H1 (cell line): ENCODE measurements around the gene CACNA1G. TPM values are rescaled to one million over a fixed set of nuclear protein-coding genes. Genes with fewer than 3 reads are reported as not detected.

Experiments
- CTCF ChIA-PET: fragments of 300-600 bp; sonication (Branson Sonifier 250); formaldehyde crosslinking; loops from one replicate; lab custom pipeline; 2021; ENCODE audit not compliant: partially characterized antibody; lab: Charles Lee
- POLR2A ChIA-PET: fragments of 300-600 bp; sonication (Branson Sonifier 250); formaldehyde crosslinking; loops from one replicate; lab custom pipeline; 2021; ENCODE audit warnings: inconsistent platforms; ENCODE audit not compliant: partially characterized antibody; lab: Charles Lee
- DNase-seq, 2 experiments: peaks; one replicate each; pipeline versions ENCODE4 v3.0.0 to v3.0.0-alpha.2; 2010 to 2022; ENCODE audit warnings: low spot score in 2 of 2, low read depth in 1 of 2, mixed read lengths in 1 of 2
- FAIRE-seq: peaks from 2 replicates; lab custom pipeline; 2011; peaks lifted over from hg19 to GRCh38; lab: Jason Lieb, UNC
- H2AFZ ChIP-seq: 2 replicates; pipeline ENCODE4 v1.8.1; 2012; ENCODE audit warnings: low read length, inconsistent platforms
- H2AK5ac ChIP-seq: 2 replicates; pipeline ENCODE4 v1.6.1; 2013; ENCODE audit warnings: low read depth, low read length
- H2BK120ac ChIP-seq: replicated peaks from 2 replicates; pipeline ENCODE3; 2013; ENCODE audit warnings: low read depth, low read length, inconsistent platforms
- H2BK12ac ChIP-seq: 2 replicates; pipeline ENCODE4 v1.6.1; 2013; ENCODE audit warnings: low read depth, low read length
- H2BK15ac ChIP-seq: 2 replicates; pipeline ENCODE4 v1.6.1; 2013; ENCODE audit warnings: low read length
- H2BK20ac ChIP-seq: 2 replicates; pipeline ENCODE4 v1.6.1; 2013; ENCODE audit warnings: low read length
- H2BK5ac ChIP-seq: 2 replicates; pipeline ENCODE4 v1.6.1; 2013; ENCODE audit warnings: low read depth, low read length
- H3K14ac ChIP-seq: 2 replicates; pipeline ENCODE4 v1.6.1; 2013; ENCODE audit warnings: inconsistent platforms; ENCODE audit not compliant: insufficient read length
- H3K18ac ChIP-seq: 2 replicates; pipeline ENCODE4 v1.6.1; 2013; ENCODE audit warnings: low read length; ENCODE audit errors: extremely low read depth
- H3K23ac ChIP-seq: 2 replicates; pipeline ENCODE4 v1.6.1; 2013; ENCODE audit warnings: inconsistent platforms; ENCODE audit not compliant: insufficient read length
- H3K23me2 ChIP-seq: 2 replicates; pipeline ENCODE4 v1.6.1; 2013; ENCODE audit warnings: low read depth, low read length
- H3K27ac ChIP-seq: 2 replicates; pipeline ENCODE4 v1.6.1; 2011; ENCODE audit warnings: low read depth, low read length, inconsistent platforms
- H3K27me3 ChIP-seq, 4 experiments: replicated peaks in 1 of 4; 1 replicate in 1 of 4; 2 replicates in 3 of 4; pipeline versions ENCODE4 v1.6.1 to v1.8.1; 2011 to 2013; ENCODE audit warnings: low read length in 3 of 4, mild to moderate bottlenecking in 3 of 4, inconsistent platforms in 2 of 4, mixed read lengths in 2 of 4, moderate library complexity in 1 of 4; ENCODE audit not compliant: control insufficient read depth in 3 of 4, insufficient read depth in 3 of 4; ENCODE audit errors: extremely low read depth in 1 of 4
- H3K36me3 ChIP-seq, 4 experiments: 2 replicates each; pipeline versions ENCODE4 v1.6.1 to v1.8.1; 2011 to 2013; ENCODE audit warnings: mild to moderate bottlenecking in 4 of 4, low read length in 3 of 4, moderate library complexity in 2 of 4, control low read depth in 1 of 4, inconsistent platforms in 1 of 4; ENCODE audit not compliant: insufficient read depth in 4 of 4, control insufficient read depth in 2 of 4
- H3K4ac ChIP-seq: replicated peaks from 2 replicates; pipeline ENCODE3; 2013; ENCODE audit warnings: low read length, low read depth, mixed read lengths, inconsistent platforms; ENCODE audit not compliant: insufficient read length
- H3K4me1 ChIP-seq, 4 experiments: replicated peaks in 1 of 4; 1 replicate in 1 of 4; 2 replicates in 3 of 4; pipeline versions ENCODE4 v1.6.1 to v1.8.1; 2011 to 2013; ENCODE audit warnings: low read length in 3 of 4, inconsistent platforms in 2 of 4, mixed read lengths in 1 of 4; ENCODE audit not compliant: insufficient read depth in 4 of 4, control insufficient read depth in 3 of 4
- H3K4me2 ChIP-seq, 2 experiments: 2 replicates each; pipeline versions ENCODE4 v1.6.1 to v1.8.1; 2011 to 2013; ENCODE audit warnings: low read depth in 2 of 2, low read length in 2 of 2, control low read depth in 1 of 2, inconsistent platforms in 1 of 2, mild to moderate bottlenecking in 1 of 2; ENCODE audit not compliant: insufficient read depth in 1 of 2
- H3K4me3 ChIP-seq, 4 experiments: fragments of 200-600, 300-600 bp in 1 of 4; sonication (generic), shearing (Covaris generic), sonication (Bioruptor Twin) in 1 of 4; 2 replicates each; pipeline versions ENCODE4 v1.5.1 to v1.8.1; 2011 to 2016; ENCODE audit warnings: low read length in 4 of 4, low read depth in 3 of 4, control low read depth in 2 of 4, inconsistent platforms in 2 of 4, mild to moderate bottlenecking in 2 of 4, mixed read lengths in 1 of 4, moderate library complexity in 1 of 4; ENCODE audit not compliant: insufficient read depth in 2 of 4; ENCODE audit errors: extremely low read depth in 1 of 4
- H3K56ac ChIP-seq: replicated peaks from 2 replicates; pipeline ENCODE3; 2013; ENCODE audit warnings: low read depth, mild to moderate bottlenecking, mixed read lengths, low read length, inconsistent platforms; ENCODE audit not compliant: insufficient read length
- H3K79me1 ChIP-seq: 2 replicates; pipeline ENCODE4 v1.6.1; 2013; ENCODE audit warnings: low read depth, low read length, control low read depth
- H3K79me2 ChIP-seq, 2 experiments: 2 replicates each; pipeline versions ENCODE4 v1.6.1 to v1.8.1; 2012 to 2013; ENCODE audit warnings: low read length in 2 of 2, mild to moderate bottlenecking in 2 of 2, inconsistent platforms in 1 of 2; ENCODE audit not compliant: insufficient read depth in 2 of 2, control insufficient read depth in 1 of 2
- H3K9ac ChIP-seq, 4 experiments: replicated peaks in 1 of 4; 1 replicate in 1 of 4; 2 replicates in 3 of 4; pipeline versions ENCODE4 v1.6.1 to v1.8.1; 2011 to 2013; ENCODE audit warnings: low read depth in 3 of 4, low read length in 3 of 4, control low read depth in 2 of 4, mild to moderate bottlenecking in 2 of 4, moderate library complexity in 2 of 4, inconsistent platforms in 1 of 4; ENCODE audit errors: extremely low read depth in 1 of 4
- H3K9me3 ChIP-seq, 2 experiments: 2 replicates each; pipeline versions ENCODE4 v1.6.1 to v1.8.1; 2012 to 2013; ENCODE audit warnings: mild to moderate bottlenecking in 2 of 2, moderate library complexity in 2 of 2, control low read depth in 1 of 2, inconsistent platforms in 1 of 2, low read depth in 1 of 2, low read length in 1 of 2, mixed read lengths in 1 of 2; ENCODE audit not compliant: insufficient read depth in 2 of 2
- H4K20me1 ChIP-seq, 2 experiments: replicated peaks in 1 of 2; 2 replicates each; pipeline versions ENCODE3 to v1.8.1; 2011 to 2013; ENCODE audit warnings: inconsistent platforms in 2 of 2, low read length in 2 of 2, mild to moderate bottlenecking in 1 of 2; ENCODE audit not compliant: insufficient read depth in 2 of 2, control insufficient read depth in 1 of 2
- H4K5ac ChIP-seq: 2 replicates; pipeline ENCODE4 v1.6.1; 2013; ENCODE audit warnings: low read length, low read depth, mixed read lengths, inconsistent platforms; ENCODE audit not compliant: insufficient read length
- H4K8ac ChIP-seq: 2 replicates; pipeline ENCODE4 v1.8.0; 2013; ENCODE audit warnings: mild to moderate bottlenecking, moderate library complexity, low read length, inconsistent platforms; ENCODE audit not compliant: insufficient read depth; ENCODE audit errors: extremely low read depth
- H4K91ac ChIP-seq: replicated peaks from 2 replicates; pipeline ENCODE3; 2013; ENCODE audit warnings: low read length, mixed read lengths, inconsistent platforms; ENCODE audit not compliant: insufficient read length
- CEBPB ChIP-seq: IDR thresholded peaks from 2 replicates; pipeline ENCODE4 v1.6.1; 2012; ENCODE audit warnings: low read depth, low read length
- CHD1 ChIP-seq: IDR thresholded peaks from 2 replicates; pipeline ENCODE4 v1.6.1; 2012; ENCODE audit warnings: low read depth, low read length, improper control_type of control experiment
- EP300 ChIP-seq, 2 experiments: IDR thresholded peaks; 1 replicate in 1 of 2; 2 replicates in 1 of 2; pipeline ENCODE4 v1.6.1; 2011 to 2012; ENCODE audit warnings: low read depth in 2 of 2, low read length in 2 of 2, mild to moderate bottlenecking in 2 of 2, borderline replicate concordance in 1 of 2, inconsistent platforms in 1 of 2, moderate library complexity in 1 of 2
- NANOG ChIP-seq: IDR thresholded peaks from 2 replicates; pipeline ENCODE4 v1.6.1; 2011; ENCODE audit warnings: low read length, low read depth, mild to moderate bottlenecking, inconsistent platforms; ENCODE audit not compliant: insufficient read depth, poor library complexity, severe bottlenecking
- RXRA ChIP-seq: IDR thresholded peaks from 2 replicates; pipeline ENCODE4 v1.6.1; 2011; ENCODE audit warnings: low read depth, mild to moderate bottlenecking, low read length, moderate library complexity; ENCODE audit not compliant: insufficient read depth
- SIN3A ChIP-seq, 2 experiments: IDR thresholded peaks in 1 of 2; conservative IDR thresholded peaks in 1 of 2; 2 replicates each; pipeline ENCODE4 v1.6.1; 2011 to 2012; ENCODE audit warnings: low read length in 2 of 2, improper control_type of control experiment in 1 of 2, low read depth in 1 of 2, mild to moderate bottlenecking in 1 of 2
- SIRT6 ChIP-seq: IDR thresholded peaks from one replicate; pipeline ENCODE4 v1.7.1; 2012; ENCODE audit warnings: low read length, inconsistent platforms
- SP2 ChIP-seq: IDR thresholded peaks from 2 replicates; pipeline ENCODE4 v1.6.1; 2012; ENCODE audit warnings: mild to moderate bottlenecking, low read length, inconsistent platforms
- SUZ12 ChIP-seq: fragments of 200-600 bp; sonication (generic); IDR thresholded peaks from 2 replicates; pipeline ENCODE4 v1.6.1; 2012; ENCODE audit warnings: mild to moderate bottlenecking, inconsistent platforms, low read length, moderate library complexity, mixed read lengths
- TAF1 ChIP-seq: IDR thresholded peaks from 2 replicates; pipeline ENCODE4 v1.6.1; 2011; ENCODE audit warnings: mild to moderate bottlenecking, low read depth, low read length
- WGBS, 2 experiments: shearing (Covaris generic) in 1 of 2; methylation state at CpG; one replicate each; pipeline versions ENCODE4 v1.1.6 to v1.1.7; 2013 to 2015; ENCODE audit warnings: low lambda C conversion rate in 2 of 2, mixed read lengths in 2 of 2, inconsistent platforms in 1 of 2, low coverage in 1 of 2, missing lambda C conversion rate in 1 of 2; ENCODE audit not compliant: insufficient replicate concordance in 2 of 2, insufficient coverage in 1 of 2, insufficient read length in 1 of 2; ENCODE audit errors: extremely low coverage in 1 of 2, missing lambda C conversion rate in 1 of 2; 5-methylcytosine and 5-hydroxymethylcytosine counted together
- polyA plus RNA-seq, 7 experiments: library from polyadenylated mRNA; depleted of rRNA in 3 of 7; stranded (reverse) in 5 of 7; unstranded in 2 of 7; fragments of >200 nt in 5 of 7; fragments of 200-250 nt in 2 of 7; gene quantifications; 1 replicate in 5 of 7; 2 replicates in 1 of 7; 4 replicates in 1 of 7; pipeline versions ENCODE4 v1.2.1 to v1.2.3, GENCODE V29; 2011 to 2013; ENCODE audit warnings: missing spikeins in 2 of 7, mixed read lengths in 2 of 7
- total RNA-seq: library from RNA; stranded (reverse); fragmentation: NEBNext Ultra II Directional; extraction: Animal tissue kit (Norgen Biotek cat#: 25700); gene quantifications from 2 replicates; pipeline ENCODE4 v1.2.1, GENCODE V29; 2021

Gene CACNA1G
- total and polyA plus RNA-seq, 2 of the 8 experiments (the other 6 are each of a cell fraction or from before 2014, with no cell fraction given) = 2.9 to 4.9 TPM

DNA sequence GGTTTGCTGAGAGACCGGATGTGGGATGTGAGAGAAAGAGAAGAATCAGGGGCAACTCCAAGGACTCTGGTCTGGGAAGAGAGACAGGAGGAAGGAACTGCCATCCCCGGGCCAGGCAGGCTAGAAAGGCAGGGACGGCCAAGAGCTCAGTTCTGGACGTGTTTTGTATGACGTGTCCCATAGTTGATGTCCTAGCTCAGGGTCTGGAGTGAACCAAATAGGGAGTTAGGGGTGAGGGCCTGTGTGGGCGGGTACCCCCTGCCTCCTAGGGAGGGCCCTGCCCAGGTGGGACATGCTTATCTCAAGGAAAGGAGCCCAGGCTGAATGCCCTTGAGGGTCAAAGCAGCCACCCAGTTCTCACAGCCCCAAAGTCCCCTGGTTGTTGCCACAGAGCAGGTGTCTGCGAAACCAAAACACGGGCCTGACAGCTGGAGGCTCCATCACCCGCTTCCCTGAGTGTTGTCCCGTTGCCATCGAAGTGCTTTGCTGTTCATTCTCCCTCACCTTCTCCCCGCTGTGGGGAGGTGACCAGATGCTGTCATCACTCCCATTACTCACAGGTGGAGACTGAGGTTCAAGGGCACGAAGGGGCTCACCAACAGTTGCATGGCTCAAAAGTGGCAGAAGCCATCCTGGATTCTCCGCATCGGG is 81.7 kb downstream of the CACNA1G start:
- Histone ChIP-seq H4K5ac (no peak overlapping the region), H2BK20ac (no peak overlapping the region), H2BK15ac (no peak overlapping the region), H2AK5ac (no peak overlapping the region), H4K91ac (peak overlapping the region; percentile 3), H3K14ac (no peak overlapping the region), H3K79me2 (no peaks in the 10 kb centered on the region), H3K9ac (no peak overlapping the region), H4K20me1 (no peaks in the 10 kb centered on the region), H3K18ac (no peak overlapping the region), H3K23ac (no peak overlapping the region), H3K36me3 (no peaks in the 10 kb centered on the region), H3K56ac (no peak overlapping the region), H2BK12ac (no peak overlapping the region), H3K79me1 (no peaks in the 10 kb centered on the region), H2BK5ac (no peak overlapping the region), H3K4me1 (peaks cover 0 to 11% (median 5%) of the 10 kb centered on the region in 4 experiments; a peak in 4 of 7 replicates), H2BK120ac (no peak overlapping the region), H4K8ac (no peak overlapping the region), H3K4me3 (no peak overlapping the region), H2AFZ (no peak overlapping the region), H3K4me2 (no peak overlapping the region), H3K27ac (no peak overlapping the region), H3K27me3 (no peaks in the 10 kb centered on the region; a peak in 1 of 7 replicates), H3K23me2 (no peaks in the 10 kb centered on the region), H3K4ac (no peak overlapping the region), H3K9me3 (no peaks in the 10 kb centered on the region)
- FAIRE-seq (no peak), DNase-seq (no peak)
- 85% methylated on average over 15 of the region's 15 CpGs; no CpG with 5 or more reads in 1 of the 2 experiments for WGBS, 2 experiments
- no peak for TF ChIP-seq CEBPB
- TF ChIP-seq EP300 (IDR thresholded peaks at IDR 0.05; ENCODE audit: borderline replicate concordance in 1 of 2, low read depth in 2 of 2, low read length in 2 of 2) = no peak
- TF ChIP-seq NANOG = no peak
- TF ChIP-seq RXRA = no peak
- no peak for TF ChIP-seq SIRT6
- TF ChIP-seq SUZ12 = no peak
- TF ChIP-seq SP2 = no peak
- no peak for TF ChIP-seq CHD1
- no peak for TF ChIP-seq TAF1
- TF ChIP-seq SIN3A (conservative IDR thresholded peaks at IDR 0.05 in 1 of 2, IDR thresholded peaks at IDR 0.05 in 1 of 2; ENCODE audit: low read depth in 1 of 2, low read length in 2 of 2) = no peak
- ChIA-PET POLR2A (no interaction called here), CTCF (interaction anchor here (1.2 to 12.8 kb wide), 5 partner anchors 9 to 53 kb away, joined by 3 to 135 read pairs (median 9); no protein-coding TSS in a partner anchor)
